Loucy (cell line): ENCODE measurements around the gene NRCAM.

Source experiments
- H2AFZ ChIP-seq: fragments of 200-600 bp; sonication (generic); 2 replicates; pipeline ENCODE4 v1.6.0; 2016; ENCODE audit warnings: antibody characterized with exemption, mild to moderate bottlenecking, low read length, moderate library complexity
- H3F3A ChIP-seq: fragments of 200-600 bp; 2 replicates; pipeline ENCODE4 v1.6.0; 2016; ENCODE audit warnings: antibody characterized with exemption, low read depth, mild to moderate bottlenecking
- H3K27me3 ChIP-seq: fragments of 200-600 bp; sonication (generic); 2 replicates; pipeline ENCODE4 v1.6.1; 2014; ENCODE audit warnings: low read length, mild to moderate bottlenecking; ENCODE audit not compliant: insufficient read depth, poor library complexity, severe bottlenecking
- H3K36me3 ChIP-seq: fragments of 200-600 bp; sonication (generic); 2 replicates; pipeline ENCODE4 v1.6.1; 2016; ENCODE audit warnings: low read length; ENCODE audit not compliant: insufficient read depth
- H3K4me1 ChIP-seq: fragments of 200-600 bp; sonication (generic); 2 replicates; pipeline ENCODE4 v1.5.1; 2014; ENCODE audit warnings: low read length, mild to moderate bottlenecking; ENCODE audit not compliant: insufficient read depth, poor library complexity, severe bottlenecking
- H3K4me2 ChIP-seq: fragments of 200-600 bp; sonication (generic); 2 replicates; pipeline ENCODE4 v1.6.0; 2014; ENCODE audit warnings: antibody characterized with exemption, low read length, low read depth, mild to moderate bottlenecking; ENCODE audit not compliant: poor library complexity, severe bottlenecking
- H3K4me3 ChIP-seq: fragments of 200-600 bp; sonication (generic); 2 replicates; pipeline ENCODE4 v1.5.1; 2014; ENCODE audit warnings: low read length, mild to moderate bottlenecking, mixed read lengths; ENCODE audit not compliant: poor library complexity, severe bottlenecking
- H3K79me2 ChIP-seq: fragments of 200-600 bp; sonication (generic); 2 replicates; pipeline ENCODE4 v1.6.1; 2014; ENCODE audit warnings: low read length; ENCODE audit not compliant: insufficient read depth
- H3K9ac ChIP-seq: fragments of 200-600 bp; sonication (generic); 2 replicates; pipeline ENCODE4 v1.6.0; 2014; ENCODE audit warnings: mild to moderate bottlenecking, low read depth, low read length, moderate library complexity; ENCODE audit not compliant: poor library complexity, severe bottlenecking
- H3K9me2 ChIP-seq: fragments of 200-600 bp; sonication (generic); replicated peaks from 2 replicates; pipeline ENCODE4 v1.6.1; 2016; ENCODE audit warnings: low read depth, low read length, mixed read lengths
- H3K9me3 ChIP-seq: fragments of 200-600 bp; sonication (generic); 2 replicates; pipeline ENCODE4 v1.6.1; 2014; ENCODE audit warnings: mild to moderate bottlenecking, antibody characterized with exemption, low read length, low read depth; ENCODE audit not compliant: insufficient read depth
- H4K20me1 ChIP-seq: fragments of 200-600 bp; sonication (generic); 2 replicates; pipeline ENCODE4 v1.6.0; 2014; ENCODE audit warnings: antibody characterized with exemption, low read length, mild to moderate bottlenecking; ENCODE audit not compliant: insufficient read depth, poor library complexity, severe bottlenecking
- EZH2phosphoT487 ChIP-seq: fragments of 200-600 bp; IDR thresholded peaks from 2 replicates; pipeline ENCODE4 v1.6.1; 2018; ENCODE audit warnings: antibody characterized with exemption, mild to moderate bottlenecking, moderate library complexity, borderline replicate concordance
- TF ChIP-seq, protein P1 (sequence below): fragments of 200-600 bp; sonication (generic); conservative IDR thresholded peaks from 2 replicates; pipeline ENCODE4 v1.5.1; 2014; ENCODE audit warnings: mild to moderate bottlenecking, antibody characterized with exemption, low read length

Gene NRCAM

DNA sequence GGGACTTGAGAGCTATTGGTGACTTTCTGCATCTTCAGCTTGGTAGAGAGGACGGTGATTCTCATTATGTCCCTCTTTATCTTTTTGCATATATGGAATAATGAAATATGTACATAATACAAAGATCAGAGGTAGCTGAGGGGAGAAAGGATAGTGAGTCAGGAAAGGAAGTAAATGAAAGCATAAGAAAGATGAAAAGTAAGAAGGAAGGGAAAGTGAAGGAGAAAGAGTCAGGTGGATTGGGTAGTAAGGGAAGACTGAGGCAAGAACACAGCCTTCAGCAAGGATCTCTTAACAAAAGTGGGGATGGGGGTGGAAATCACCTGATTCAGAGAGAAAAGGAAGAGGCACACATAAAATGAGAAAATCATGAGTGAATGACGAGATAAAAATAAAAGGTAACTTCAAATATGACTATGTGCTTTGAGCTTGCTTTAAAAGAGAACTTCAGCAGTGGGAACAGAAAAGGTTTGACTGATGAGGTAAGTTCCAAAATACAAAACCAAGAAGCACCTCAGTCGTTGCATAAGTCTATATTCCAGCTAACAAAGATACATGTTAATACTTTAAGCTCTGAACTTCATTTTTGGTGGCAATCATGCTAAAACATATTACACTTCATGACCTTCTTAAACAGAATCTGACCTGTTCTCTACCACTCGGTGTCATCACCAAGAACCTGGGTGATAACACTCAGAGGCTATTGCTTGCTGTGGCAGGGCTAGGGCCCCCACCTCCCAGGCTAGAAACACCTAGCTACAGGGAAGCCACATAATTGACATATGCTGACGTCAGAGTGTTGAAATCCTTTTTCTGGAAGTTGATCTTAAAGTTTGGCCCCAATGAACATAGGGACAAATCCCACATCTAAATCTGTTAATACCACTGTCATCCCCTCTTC, 32.9 kb downstream of the NRCAM start:
- no peaks in the 10 kb centered on the region for H3K9me2 ChIP-seq
- H3K4me2 ChIP-seq = no peak overlapping the region
- H2AFZ ChIP-seq = no peak overlapping the region
- no peaks in the 10 kb centered on the region for H4K20me1 ChIP-seq
- no peaks in the 10 kb centered on the region for H3F3A ChIP-seq
- peaks cover 37% of the 10 kb centered on the region for H3K27me3 ChIP-seq
- H3K4me3 ChIP-seq = no peak overlapping the region
- peaks cover 12% of the 10 kb centered on the region for H3K4me1 ChIP-seq
- no peaks in the 10 kb centered on the region for H3K79me2 ChIP-seq
- H3K36me3 ChIP-seq = no peaks in the 10 kb centered on the region
- H3K9me3 ChIP-seq = no peaks in the 10 kb centered on the region
- no peak overlapping the region for H3K9ac ChIP-seq
- no peak for TF ChIP-seq EZH2phosphoT487
- TF ChIP-seq, protein P1, sequence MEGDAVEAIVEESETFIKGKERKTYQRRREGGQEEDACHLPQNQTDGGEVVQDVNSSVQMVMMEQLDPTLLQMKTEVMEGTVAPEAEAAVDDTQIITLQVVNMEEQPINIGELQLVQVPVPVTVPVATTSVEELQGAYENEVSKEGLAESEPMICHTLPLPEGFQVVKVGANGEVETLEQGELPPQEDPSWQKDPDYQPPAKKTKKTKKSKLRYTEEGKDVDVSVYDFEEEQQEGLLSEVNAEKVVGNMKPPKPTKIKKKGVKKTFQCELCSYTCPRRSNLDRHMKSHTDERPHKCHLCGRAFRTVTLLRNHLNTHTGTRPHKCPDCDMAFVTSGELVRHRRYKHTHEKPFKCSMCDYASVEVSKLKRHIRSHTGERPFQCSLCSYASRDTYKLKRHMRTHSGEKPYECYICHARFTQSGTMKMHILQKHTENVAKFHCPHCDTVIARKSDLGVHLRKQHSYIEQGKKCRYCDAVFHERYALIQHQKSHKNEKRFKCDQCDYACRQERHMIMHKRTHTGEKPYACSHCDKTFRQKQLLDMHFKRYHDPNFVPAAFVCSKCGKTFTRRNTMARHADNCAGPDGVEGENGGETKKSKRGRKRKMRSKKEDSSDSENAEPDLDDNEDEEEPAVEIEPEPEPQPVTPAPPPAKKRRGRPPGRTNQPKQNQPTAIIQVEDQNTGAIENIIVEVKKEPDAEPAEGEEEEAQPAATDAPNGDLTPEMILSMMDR = no peak

DNA sequence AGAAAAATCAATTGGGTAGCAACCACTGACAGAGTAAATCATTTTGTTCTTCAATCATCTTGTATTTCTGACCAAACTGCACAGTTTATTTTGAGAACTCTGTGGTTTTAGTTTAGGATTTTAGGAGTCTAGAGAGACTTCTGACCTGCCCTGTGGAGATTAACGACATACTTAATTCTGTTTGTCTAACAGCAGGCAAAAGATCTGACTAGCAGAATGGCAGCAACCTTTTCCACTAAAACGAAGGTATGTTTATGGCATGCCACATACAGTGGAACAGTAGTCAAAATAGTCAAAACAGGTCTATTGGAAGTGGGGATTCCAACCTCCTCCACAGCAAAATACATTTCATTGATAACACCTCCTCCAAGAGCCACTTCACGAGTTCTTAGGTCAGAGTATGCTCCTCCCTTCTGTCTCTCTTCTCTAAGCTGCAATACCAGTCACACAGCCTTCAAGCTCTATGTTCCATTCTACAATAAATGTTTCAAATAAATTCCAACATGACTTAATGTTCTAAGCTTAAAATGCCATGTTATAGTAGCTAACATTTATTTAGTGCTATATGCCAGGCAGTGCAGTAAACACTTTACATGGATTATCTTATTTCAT, 34.4 kb downstream of the NRCAM start:
- Histone ChIP-seq H3K9me2 (no peaks in the 10 kb centered on the region), H3K9me3 (no peaks in the 10 kb centered on the region), H3F3A (no peaks in the 10 kb centered on the region), H3K4me2 (no peak overlapping the region), H4K20me1 (no peaks in the 10 kb centered on the region), H3K36me3 (no peaks in the 10 kb centered on the region), H3K4me3 (no peak overlapping the region), H3K9ac (no peak overlapping the region), H3K4me1 (peaks cover 12% of the 10 kb centered on the region), H3K27me3 (peaks cover 38% of the 10 kb centered on the region), H3K79me2 (no peaks in the 10 kb centered on the region), H2AFZ (no peak overlapping the region)
- TF ChIP-seq, protein P1 = no peak
- TF ChIP-seq EZH2phosphoT487 = no peak

DNA sequence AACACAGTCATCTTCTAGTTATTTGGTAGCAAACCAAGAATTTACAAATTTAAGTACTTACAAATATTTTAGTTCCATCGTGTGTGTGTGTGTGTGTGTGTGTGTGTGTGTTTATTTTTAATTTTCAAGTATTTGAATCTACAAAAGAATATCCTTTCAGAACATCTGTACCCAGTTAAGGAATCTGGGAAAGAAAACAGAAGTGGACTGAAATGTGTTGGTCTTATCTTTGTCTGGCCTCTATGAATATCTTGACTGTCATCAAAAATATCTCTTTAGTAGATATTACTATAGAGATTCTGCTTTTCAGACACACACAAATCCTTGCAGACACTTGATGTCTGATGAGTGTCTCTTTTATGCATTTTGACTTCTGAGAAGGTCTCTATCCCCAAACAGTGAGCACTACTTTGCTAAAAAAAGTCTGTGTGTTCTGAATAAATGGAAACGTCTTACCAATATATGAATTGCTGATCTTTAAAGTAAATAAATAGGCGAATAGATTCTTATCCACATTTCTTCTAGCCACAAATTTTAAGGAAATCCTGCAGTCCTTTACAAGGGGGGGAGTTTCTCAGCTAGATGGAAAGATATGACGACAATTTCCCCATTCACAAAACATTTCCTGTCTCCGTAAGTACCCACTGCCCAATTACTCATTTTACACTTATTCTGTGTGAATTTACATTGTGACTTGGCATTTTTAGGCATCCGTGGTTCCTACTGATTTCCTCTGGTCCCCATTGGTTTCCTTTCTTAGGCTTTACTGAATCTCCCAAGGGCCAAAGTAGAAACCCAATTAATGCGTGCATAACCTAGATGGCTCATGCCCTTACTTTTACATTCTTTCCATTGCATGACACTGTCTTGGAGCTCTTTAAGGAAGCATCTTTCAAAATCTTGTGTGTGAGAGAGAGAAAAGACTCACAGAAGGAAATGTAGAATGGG, 36.0 kb downstream of the NRCAM start:
- no peaks in the 10 kb centered on the region for H3K9me3 ChIP-seq
- H3K4me2 ChIP-seq = peak overlapping the region; percentile 34

More for the DNA sequence above, 36.0 kb downstream of the NRCAM start:
- H3K4me1 ChIP-seq = peaks cover 21% of the 10 kb centered on the region
- no peaks in the 10 kb centered on the region for H3F3A ChIP-seq
- H3K9me2 ChIP-seq = no peaks in the 10 kb centered on the region
- H2AFZ ChIP-seq = no peak overlapping the region
- H3K27me3 ChIP-seq = peaks cover 38% of the 10 kb centered on the region
- H3K36me3 ChIP-seq = no peaks in the 10 kb centered on the region
- peak; percentile 74 for TF ChIP-seq EZH2phosphoT487
- TF ChIP-seq, protein P1 = no peak
- H3K9ac ChIP-seq = no peak overlapping the region
- no peaks in the 10 kb centered on the region for H4K20me1 ChIP-seq
- H3K4me3 ChIP-seq = peak overlapping the region; percentile 5
- no peaks in the 10 kb centered on the region for H3K79me2 ChIP-seq
